SKM-1 (cell line): ENCODE results near the gene CAPN2.

Experiments
- DNase-seq: peaks from one replicate; lab custom pipeline; 2025; ENCODE audit not compliant: unreplicated experiment; lab: John Stamatoyannopoulos, UW

Gene CAPN2

GRCh38 chr1:223758734-223759133 lies 46.4 kb downstream of the CAPN2 start:
- DNase-seq = no peak

GRCh38 chr1:223759273-223759672 lies 46.9 kb downstream of the CAPN2 start:
- no peak for DNase-seq

- no peak for DNase-seq
These were observed 48.5 kb downstream of the CAPN2 start for GRCh38 chr1:223760833-223761232.

GRCh38 chr1:223761411-223761810 lies 49.1 kb downstream of the CAPN2 start:
- DNase-seq = no peak

- DNase-seq = no peak
These were observed 50.9 kb downstream of the CAPN2 start for GRCh38 chr1:223763251-223763650.

GRCh38 chr1:223763881-223764280 lies 51.5 kb downstream of the CAPN2 start:
- no peak for DNase-seq

- DNase-seq = no peak
These were observed 52.8 kb downstream of the CAPN2 start for GRCh38 chr1:223765036-223765718.

- DNase-seq = no peak
These were observed 53.5 kb downstream of the CAPN2 start for GRCh38 chr1:223765719-223766340.

GRCh38 chr1:223770621-223771315 lies 58.4 kb downstream of the CAPN2 start:
- no peak for DNase-seq

- no peak for DNase-seq
These were observed 59.1 kb downstream of the CAPN2 start for GRCh38 chr1:223771469-223771813.

- DNase-seq = no peak
These were observed 59.8 kb downstream of the CAPN2 start for GRCh38 chr1:223771814-223772770.

- DNase-seq = no peak
These were observed 60.4 kb downstream of the CAPN2 start for GRCh38 chr1:223772771-223773160.

- no peak for DNase-seq
These were observed 61.9 kb downstream of the CAPN2 start for GRCh38 chr1:223774134-223774814.

GRCh38 chr1:223775054-223775453 lies 62.7 kb downstream of the CAPN2 start:
- no peak for DNase-seq

- no peak for DNase-seq
These were observed 63.4 kb downstream of the CAPN2 start for GRCh38 chr1:223775711-223776074.

- no peak for DNase-seq
These were observed 63.9 kb downstream of the CAPN2 start for GRCh38 chr1:223776075-223776814.

- DNase-seq = no peak
These were observed 64.6 kb downstream of the CAPN2 start for GRCh38 chr1:223776826-223777454.

GRCh38 chr1:223780318-223780717 lies 68.0 kb downstream of the CAPN2 start:
- DNase-seq = no peak

- DNase-seq = no peak
These were observed 68.6 kb downstream of the CAPN2 start for GRCh38 chr1:223780949-223781348.

GRCh38 chr1:223783676-223784075 lies 71.3 kb downstream of the CAPN2 start:
- DNase-seq = no peak
